ENCODE data around the gene GALK1. TPM values are rescaled to one million over a fixed set of nuclear protein-coding genes. Genes with fewer than 3 reads are reported as not detected.
A peak's percentile ranks its signal among the peaks of the same experiment; 100 is the strongest.

GALK1 gene
- total and polyA plus RNA-seq, 9 of the 15 experiments (the other 6 are each of a cell fraction or from before 2014, with no cell fraction given): 0.45 to 51.6 (median 17.4) TPM

DNA sequence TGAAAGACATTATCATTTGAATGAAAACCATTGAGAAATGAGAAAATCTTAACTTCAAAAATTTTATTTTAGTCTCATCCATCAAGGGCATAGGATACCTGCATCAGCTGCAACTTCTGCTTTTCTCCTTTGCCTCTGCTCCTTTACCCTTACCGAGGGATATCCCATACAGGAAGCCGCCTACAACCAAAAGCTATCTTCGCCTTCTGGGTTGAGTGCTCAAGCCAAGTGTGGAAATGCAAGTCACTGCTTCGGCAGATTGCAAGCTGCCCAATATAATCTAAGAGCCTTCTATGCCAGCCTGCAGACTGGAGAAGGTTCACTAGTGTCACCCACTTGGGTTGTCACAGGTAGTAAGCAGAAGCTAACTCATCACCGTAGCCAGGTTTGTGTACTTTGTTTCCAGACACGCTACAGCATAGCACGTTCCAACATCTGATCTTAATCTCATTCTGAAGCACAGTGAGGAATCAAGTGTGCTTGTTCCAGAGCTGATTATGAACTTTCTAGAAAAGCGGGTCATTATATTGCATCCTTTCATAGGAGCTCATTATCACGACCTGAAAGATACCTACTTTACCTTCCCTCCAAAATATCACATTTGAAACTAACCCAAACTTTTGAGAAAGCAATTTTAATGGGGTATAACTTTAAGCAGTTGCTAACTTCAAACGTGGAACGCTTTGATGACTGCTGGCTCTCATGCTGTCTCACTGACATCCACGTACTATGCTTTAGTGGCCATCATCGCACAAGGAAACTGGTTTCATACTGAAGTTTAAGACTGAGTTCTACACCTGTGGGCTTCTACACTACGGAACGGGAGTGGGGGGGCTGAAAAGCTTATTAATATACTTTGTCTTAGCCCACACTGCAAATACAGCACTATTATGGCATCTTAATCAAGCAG lies 11.6 kb upstream of the GALK1 start (continued):
- TF ChIP-seq, protein P1, sequence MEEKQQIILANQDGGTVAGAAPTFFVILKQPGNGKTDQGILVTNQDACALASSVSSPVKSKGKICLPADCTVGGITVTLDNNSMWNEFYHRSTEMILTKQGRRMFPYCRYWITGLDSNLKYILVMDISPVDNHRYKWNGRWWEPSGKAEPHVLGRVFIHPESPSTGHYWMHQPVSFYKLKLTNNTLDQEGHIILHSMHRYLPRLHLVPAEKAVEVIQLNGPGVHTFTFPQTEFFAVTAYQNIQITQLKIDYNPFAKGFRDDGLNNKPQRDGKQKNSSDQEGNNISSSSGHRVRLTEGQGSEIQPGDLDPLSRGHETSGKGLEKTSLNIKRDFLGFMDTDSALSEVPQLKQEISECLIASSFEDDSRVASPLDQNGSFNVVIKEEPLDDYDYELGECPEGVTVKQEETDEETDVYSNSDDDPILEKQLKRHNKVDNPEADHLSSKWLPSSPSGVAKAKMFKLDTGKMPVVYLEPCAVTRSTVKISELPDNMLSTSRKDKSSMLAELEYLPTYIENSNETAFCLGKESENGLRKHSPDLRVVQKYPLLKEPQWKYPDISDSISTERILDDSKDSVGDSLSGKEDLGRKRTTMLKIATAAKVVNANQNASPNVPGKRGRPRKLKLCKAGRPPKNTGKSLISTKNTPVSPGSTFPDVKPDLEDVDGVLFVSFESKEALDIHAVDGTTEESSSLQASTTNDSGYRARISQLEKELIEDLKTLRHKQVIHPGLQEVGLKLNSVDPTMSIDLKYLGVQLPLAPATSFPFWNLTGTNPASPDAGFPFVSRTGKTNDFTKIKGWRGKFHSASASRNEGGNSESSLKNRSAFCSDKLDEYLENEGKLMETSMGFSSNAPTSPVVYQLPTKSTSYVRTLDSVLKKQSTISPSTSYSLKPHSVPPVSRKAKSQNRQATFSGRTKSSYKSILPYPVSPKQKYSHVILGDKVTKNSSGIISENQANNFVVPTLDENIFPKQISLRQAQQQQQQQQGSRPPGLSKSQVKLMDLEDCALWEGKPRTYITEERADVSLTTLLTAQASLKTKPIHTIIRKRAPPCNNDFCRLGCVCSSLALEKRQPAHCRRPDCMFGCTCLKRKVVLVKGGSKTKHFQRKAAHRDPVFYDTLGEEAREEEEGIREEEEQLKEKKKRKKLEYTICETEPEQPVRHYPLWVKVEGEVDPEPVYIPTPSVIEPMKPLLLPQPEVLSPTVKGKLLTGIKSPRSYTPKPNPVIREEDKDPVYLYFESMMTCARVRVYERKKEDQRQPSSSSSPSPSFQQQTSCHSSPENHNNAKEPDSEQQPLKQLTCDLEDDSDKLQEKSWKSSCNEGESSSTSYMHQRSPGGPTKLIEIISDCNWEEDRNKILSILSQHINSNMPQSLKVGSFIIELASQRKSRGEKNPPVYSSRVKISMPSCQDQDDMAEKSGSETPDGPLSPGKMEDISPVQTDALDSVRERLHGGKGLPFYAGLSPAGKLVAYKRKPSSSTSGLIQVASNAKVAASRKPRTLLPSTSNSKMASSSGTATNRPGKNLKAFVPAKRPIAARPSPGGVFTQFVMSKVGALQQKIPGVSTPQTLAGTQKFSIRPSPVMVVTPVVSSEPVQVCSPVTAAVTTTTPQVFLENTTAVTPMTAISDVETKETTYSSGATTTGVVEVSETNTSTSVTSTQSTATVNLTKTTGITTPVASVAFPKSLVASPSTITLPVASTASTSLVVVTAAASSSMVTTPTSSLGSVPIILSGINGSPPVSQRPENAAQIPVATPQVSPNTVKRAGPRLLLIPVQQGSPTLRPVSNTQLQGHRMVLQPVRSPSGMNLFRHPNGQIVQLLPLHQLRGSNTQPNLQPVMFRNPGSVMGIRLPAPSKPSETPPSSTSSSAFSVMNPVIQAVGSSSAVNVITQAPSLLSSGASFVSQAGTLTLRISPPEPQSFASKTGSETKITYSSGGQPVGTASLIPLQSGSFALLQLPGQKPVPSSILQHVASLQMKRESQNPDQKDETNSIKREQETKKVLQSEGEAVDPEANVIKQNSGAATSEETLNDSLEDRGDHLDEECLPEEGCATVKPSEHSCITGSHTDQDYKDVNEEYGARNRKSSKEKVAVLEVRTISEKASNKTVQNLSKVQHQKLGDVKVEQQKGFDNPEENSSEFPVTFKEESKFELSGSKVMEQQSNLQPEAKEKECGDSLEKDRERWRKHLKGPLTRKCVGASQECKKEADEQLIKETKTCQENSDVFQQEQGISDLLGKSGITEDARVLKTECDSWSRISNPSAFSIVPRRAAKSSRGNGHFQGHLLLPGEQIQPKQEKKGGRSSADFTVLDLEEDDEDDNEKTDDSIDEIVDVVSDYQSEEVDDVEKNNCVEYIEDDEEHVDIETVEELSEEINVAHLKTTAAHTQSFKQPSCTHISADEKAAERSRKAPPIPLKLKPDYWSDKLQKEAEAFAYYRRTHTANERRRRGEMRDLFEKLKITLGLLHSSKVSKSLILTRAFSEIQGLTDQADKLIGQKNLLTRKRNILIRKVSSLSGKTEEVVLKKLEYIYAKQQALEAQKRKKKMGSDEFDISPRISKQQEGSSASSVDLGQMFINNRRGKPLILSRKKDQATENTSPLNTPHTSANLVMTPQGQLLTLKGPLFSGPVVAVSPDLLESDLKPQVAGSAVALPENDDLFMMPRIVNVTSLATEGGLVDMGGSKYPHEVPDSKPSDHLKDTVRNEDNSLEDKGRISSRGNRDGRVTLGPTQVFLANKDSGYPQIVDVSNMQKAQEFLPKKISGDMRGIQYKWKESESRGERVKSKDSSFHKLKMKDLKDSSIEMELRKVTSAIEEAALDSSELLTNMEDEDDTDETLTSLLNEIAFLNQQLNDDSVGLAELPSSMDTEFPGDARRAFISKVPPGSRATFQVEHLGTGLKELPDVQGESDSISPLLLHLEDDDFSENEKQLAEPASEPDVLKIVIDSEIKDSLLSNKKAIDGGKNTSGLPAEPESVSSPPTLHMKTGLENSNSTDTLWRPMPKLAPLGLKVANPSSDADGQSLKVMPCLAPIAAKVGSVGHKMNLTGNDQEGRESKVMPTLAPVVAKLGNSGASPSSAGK (IDR thresholded peaks at IDR 0.05): no peak
- TF ChIP-seq, protein P2, sequence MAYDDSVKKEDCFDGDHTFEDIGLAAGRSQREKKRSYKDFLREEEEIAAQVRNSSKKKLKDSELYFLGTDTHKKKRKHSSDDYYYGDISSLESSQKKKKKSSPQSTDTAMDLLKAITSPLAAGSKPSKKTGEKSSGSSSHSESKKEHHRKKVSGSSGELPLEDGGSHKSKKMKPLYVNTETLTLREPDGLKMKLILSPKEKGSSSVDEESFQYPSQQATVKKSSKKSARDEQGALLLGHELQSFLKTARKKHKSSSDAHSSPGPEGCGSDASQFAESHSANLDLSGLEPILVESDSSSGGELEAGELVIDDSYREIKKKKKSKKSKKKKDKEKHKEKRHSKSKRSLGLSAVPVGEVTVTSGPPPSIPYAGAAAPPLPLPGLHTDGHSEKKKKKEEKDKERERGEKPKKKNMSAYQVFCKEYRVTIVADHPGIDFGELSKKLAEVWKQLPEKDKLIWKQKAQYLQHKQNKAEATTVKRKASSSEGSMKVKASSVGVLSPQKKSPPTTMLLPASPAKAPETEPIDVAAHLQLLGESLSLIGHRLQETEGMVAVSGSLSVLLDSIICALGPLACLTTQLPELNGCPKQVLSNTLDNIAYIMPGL (CRISPR knock-in tag; IDR thresholded peaks at IDR 0.05): no peak; the same call in 1 of the 2 replicates
- TF ChIP-seq, protein P3, sequence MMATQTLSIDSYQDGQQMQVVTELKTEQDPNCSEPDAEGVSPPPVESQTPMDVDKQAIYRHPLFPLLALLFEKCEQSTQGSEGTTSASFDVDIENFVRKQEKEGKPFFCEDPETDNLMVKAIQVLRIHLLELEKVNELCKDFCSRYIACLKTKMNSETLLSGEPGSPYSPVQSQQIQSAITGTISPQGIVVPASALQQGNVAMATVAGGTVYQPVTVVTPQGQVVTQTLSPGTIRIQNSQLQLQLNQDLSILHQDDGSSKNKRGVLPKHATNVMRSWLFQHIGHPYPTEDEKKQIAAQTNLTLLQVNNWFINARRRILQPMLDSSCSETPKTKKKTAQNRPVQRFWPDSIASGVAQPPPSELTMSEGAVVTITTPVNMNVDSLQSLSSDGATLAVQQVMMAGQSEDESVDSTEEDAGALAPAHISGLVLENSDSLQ (IDR thresholded peaks at IDR 0.05): no peak
- TF ChIP-seq MYBL2 (IDR thresholded peaks at IDR 0.05; ENCODE audit: low read depth): no peak
- no peak for TF ChIP-seq MYBL2 (CRISPR knock-in tag; IDR thresholded peaks at IDR 0.05; ENCODE audit: borderline replicate concordance)
- TF ChIP-seq TARDBP (IDR thresholded peaks at IDR 0.05): no peak
- no peak for TF ChIP-seq NCOA4 (IDR thresholded peaks at IDR 0.05; ENCODE audit: partially characterized antibody)
- TF ChIP-seq RBM22 (IDR thresholded peaks at IDR 0.05; ENCODE audit: low read depth, low read length, poor library complexity, severe bottlenecking): no peak
- no peak for TF ChIP-seq ZEB2 (IDR thresholded peaks at IDR 0.05)
- TF ChIP-seq, protein P4, sequence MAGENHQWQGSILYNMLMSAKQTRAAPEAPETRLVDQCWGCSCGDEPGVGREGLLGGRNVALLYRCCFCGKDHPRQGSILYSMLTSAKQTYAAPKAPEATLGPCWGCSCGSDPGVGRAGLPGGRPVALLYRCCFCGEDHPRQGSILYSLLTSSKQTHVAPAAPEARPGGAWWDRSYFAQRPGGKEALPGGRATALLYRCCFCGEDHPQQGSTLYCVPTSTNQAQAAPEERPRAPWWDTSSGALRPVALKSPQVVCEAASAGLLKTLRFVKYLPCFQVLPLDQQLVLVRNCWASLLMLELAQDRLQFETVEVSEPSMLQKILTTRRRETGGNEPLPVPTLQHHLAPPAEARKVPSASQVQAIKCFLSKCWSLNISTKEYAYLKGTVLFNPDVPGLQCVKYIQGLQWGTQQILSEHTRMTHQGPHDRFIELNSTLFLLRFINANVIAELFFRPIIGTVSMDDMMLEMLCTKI (IDR thresholded peaks at IDR 0.05; ENCODE audit: partially characterized antibody): no peak
- TF ChIP-seq RBM39 (optimal IDR thresholded peaks at IDR 0.05; ENCODE audit: low read depth, low read length): peak; percentile 51

All from K562 (cell line).